ENCODE measurements around the gene DOC2B.
"Not testable (repeated sequence)": the region's sequence is repeated elsewhere in the genome, so short reads cannot be mapped to it uniquely, and the experiment has no call there.

- not testable (repeated sequence) for TF ChIP-seq CTCF, POLR2A (IDR thresholded peaks at IDR 0.05)
Observed at GRCh38 chr17:135022-135421, 46.4 kb downstream of the DOC2B start.

All from right lobe of liver (tissue), 4 donors.